ENCODE data around the gene TRIO.

DNA sequence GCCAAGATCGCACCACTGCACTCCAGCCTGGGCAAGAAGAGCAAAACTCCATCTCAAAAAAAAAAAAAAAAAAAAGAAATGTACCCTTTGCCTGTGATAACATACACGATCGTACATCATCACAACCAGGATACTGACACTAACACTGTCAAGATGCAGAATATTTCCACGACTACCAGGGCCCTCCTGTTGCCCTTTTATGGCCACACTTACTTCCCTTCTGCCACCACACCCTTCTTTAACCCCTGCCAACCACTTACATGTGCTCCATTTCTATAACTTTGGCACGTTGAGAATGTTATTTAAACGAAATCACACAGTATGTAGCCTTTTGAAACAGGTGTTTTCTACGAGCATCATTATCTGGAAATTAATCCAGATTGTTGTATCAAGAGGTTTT lies 369.4 kb downstream of the TRIO start:
- TF ChIP-seq CTCF (IDR thresholded peaks at IDR 0.05; ENCODE audit: extremely low read depth in 1 of 2, insufficient read depth in 1 of 2, low read depth in 1 of 2, low read length in 2 of 2) (no peak), POLR2A (IDR thresholded peaks at IDR 0.05; ENCODE audit: low read depth, low read length) (no peak), MAX (IDR thresholded peaks at IDR 0.05; ENCODE audit: insufficient read depth, insufficient read length) (no peak), EZH2 (IDR thresholded peaks at IDR 0.05; ENCODE audit: borderline replicate concordance, low read depth, low read length, severe bottlenecking) (no peak), POLR2AphosphoS5 (IDR thresholded peaks at IDR 0.05; ENCODE audit: insufficient read depth, low read depth, low read length) (no peak), MYC (IDR thresholded peaks at IDR 0.05; ENCODE audit: low read depth, low read length) (no peak)
